DND-41 (cell line): ENCODE measurements around the gene IFT43.

Source experiments
- ATAC-seq: fragments of 200-7000 bp; cut with Tn5 transposase; 3 replicates; pipeline ENCODE4 v1.9.1; 2021; ENCODE audit warnings: low read depth; ENCODE audit not compliant: insufficient read depth
- DNase-seq: peaks from one replicate; pipeline ENCODE4 v3.0.0-alpha.2; 2020
- H2AFZ ChIP-seq: 2 replicates; pipeline ENCODE4 v1.6.0; 2012; ENCODE audit warnings: low read depth, low read length
- H3K27ac ChIP-seq: 2 replicates; pipeline ENCODE4 v1.5.1; 2012; ENCODE audit warnings: low read length, inconsistent platforms
- H3K27me3 ChIP-seq: fragments of 200-600 bp; sonication (generic); 2 replicates; pipeline ENCODE4 v1.6.0; 2012; ENCODE audit warnings: low read length, mild to moderate bottlenecking, inconsistent platforms; ENCODE audit not compliant: insufficient read depth, poor library complexity
- H3K36me3 ChIP-seq: 2 replicates; pipeline ENCODE4 v1.5.1; 2012; ENCODE audit warnings: low read length, inconsistent platforms; ENCODE audit not compliant: insufficient read depth
- H3K4me1 ChIP-seq: 2 replicates; pipeline ENCODE4 v1.5.1; 2012; ENCODE audit warnings: mild to moderate bottlenecking, low read length; ENCODE audit not compliant: insufficient read depth
- H3K4me2 ChIP-seq: 2 replicates; pipeline ENCODE4 v1.6.0; 2012; ENCODE audit warnings: mild to moderate bottlenecking, moderate library complexity, low read length, inconsistent platforms; ENCODE audit not compliant: insufficient read depth
- H3K4me3 ChIP-seq, 2 experiments: fragments of 200-600 bp in 1 of 2; shearing (Covaris generic) in 1 of 2; 2 replicates each; pipeline ENCODE4 v1.5.1; 2012 to 2016; ENCODE audit warnings: inconsistent platforms in 2 of 2, low read length in 2 of 2, mild to moderate bottlenecking in 2 of 2, low read depth in 1 of 2, moderate library complexity in 1 of 2
- H3K79me2 ChIP-seq: 2 replicates; pipeline ENCODE4 v1.6.0; 2012; ENCODE audit warnings: low read length, inconsistent platforms; ENCODE audit not compliant: insufficient read depth
- H3K9ac ChIP-seq: 2 replicates; pipeline ENCODE4 v1.6.0; 2012; ENCODE audit warnings: low read depth, mild to moderate bottlenecking, inconsistent platforms, low read length, moderate library complexity
- H3K9me3 ChIP-seq: 2 replicates; pipeline ENCODE4 v1.5.1; 2012; ENCODE audit warnings: low read length, moderate library complexity, mild to moderate bottlenecking, inconsistent platforms; ENCODE audit not compliant: insufficient read depth, severe bottlenecking
- H4K20me1 ChIP-seq: 2 replicates; pipeline ENCODE4 v1.6.0; 2012; ENCODE audit warnings: low read length; ENCODE audit not compliant: insufficient read depth
- EZH2 ChIP-seq: IDR thresholded peaks from 3 replicates; pipeline ENCODE4 v1.6.1; 2012; ENCODE audit warnings: borderline replicate concordance, low read depth, mild to moderate bottlenecking, moderate library complexity, low read length, inconsistent platforms; ENCODE audit not compliant: severe bottlenecking
- TF ChIP-seq, protein P1 (sequence below): IDR thresholded peaks from 2 replicates; pipeline ENCODE4 v1.5.1; 2012; ENCODE audit warnings: borderline replicate concordance, low read length, moderate library complexity, mild to moderate bottlenecking; ENCODE audit not compliant: poor library complexity, severe bottlenecking; ENCODE audit errors: extremely low read depth

IFT43 gene

DNA sequence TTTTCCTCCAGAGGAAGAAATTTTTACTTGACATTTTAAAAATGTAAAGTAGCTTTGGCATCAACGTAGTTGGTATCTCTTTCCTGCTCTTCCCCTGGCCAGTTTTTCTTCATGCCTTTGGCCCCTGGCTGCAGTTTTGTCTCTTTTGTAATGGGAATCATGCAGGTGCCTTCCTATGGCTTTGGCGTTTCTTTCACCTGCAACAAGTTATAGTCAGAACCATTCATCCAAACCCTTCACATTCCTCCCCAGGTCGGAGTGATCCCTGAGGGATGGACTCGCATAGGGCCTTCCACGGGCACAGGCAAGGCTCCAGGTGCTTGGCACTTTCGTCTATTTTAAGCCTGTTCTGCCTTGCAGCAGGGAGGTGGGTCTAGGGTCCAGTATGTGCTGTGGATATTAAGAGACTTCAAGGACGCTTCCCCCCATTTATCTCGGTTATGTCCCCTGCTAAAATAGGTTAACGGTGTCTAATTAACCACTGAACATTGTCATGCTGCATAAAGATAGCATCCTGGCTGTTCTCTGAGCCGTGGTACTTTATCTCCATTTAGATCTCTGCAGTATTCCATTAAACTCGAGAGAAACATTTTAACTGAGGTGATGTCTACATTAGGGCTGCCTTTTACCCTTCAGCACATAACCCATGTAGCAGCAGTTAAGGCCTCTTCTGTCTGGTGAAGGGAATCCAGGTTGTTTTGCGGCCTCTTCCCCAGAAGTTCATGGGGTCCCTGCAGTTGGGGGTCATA is 66.3 kb downstream of the IFT43 start:
- Histone ChIP-seq H3K4me3 (no peak overlapping the region), H3K27me3 (no peaks in the 10 kb centered on the region), H3K27ac (no peak overlapping the region), H4K20me1 (no peaks in the 10 kb centered on the region; the same call in 1 of the 2 replicates), H3K79me2 (no peaks in the 10 kb centered on the region), H3K36me3 (no peaks in the 10 kb centered on the region), H2AFZ (no peak overlapping the region), H3K9ac (no peak overlapping the region), H3K9me3 (no peaks in the 10 kb centered on the region), H3K4me2 (no peak overlapping the region), H3K4me1 (no peaks in the 10 kb centered on the region)
- ATAC-seq (no peak), DNase-seq (no peak)
- TF ChIP-seq EZH2 = no peak
- TF ChIP-seq, protein P1, sequence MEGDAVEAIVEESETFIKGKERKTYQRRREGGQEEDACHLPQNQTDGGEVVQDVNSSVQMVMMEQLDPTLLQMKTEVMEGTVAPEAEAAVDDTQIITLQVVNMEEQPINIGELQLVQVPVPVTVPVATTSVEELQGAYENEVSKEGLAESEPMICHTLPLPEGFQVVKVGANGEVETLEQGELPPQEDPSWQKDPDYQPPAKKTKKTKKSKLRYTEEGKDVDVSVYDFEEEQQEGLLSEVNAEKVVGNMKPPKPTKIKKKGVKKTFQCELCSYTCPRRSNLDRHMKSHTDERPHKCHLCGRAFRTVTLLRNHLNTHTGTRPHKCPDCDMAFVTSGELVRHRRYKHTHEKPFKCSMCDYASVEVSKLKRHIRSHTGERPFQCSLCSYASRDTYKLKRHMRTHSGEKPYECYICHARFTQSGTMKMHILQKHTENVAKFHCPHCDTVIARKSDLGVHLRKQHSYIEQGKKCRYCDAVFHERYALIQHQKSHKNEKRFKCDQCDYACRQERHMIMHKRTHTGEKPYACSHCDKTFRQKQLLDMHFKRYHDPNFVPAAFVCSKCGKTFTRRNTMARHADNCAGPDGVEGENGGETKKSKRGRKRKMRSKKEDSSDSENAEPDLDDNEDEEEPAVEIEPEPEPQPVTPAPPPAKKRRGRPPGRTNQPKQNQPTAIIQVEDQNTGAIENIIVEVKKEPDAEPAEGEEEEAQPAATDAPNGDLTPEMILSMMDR = no peak

DNA sequence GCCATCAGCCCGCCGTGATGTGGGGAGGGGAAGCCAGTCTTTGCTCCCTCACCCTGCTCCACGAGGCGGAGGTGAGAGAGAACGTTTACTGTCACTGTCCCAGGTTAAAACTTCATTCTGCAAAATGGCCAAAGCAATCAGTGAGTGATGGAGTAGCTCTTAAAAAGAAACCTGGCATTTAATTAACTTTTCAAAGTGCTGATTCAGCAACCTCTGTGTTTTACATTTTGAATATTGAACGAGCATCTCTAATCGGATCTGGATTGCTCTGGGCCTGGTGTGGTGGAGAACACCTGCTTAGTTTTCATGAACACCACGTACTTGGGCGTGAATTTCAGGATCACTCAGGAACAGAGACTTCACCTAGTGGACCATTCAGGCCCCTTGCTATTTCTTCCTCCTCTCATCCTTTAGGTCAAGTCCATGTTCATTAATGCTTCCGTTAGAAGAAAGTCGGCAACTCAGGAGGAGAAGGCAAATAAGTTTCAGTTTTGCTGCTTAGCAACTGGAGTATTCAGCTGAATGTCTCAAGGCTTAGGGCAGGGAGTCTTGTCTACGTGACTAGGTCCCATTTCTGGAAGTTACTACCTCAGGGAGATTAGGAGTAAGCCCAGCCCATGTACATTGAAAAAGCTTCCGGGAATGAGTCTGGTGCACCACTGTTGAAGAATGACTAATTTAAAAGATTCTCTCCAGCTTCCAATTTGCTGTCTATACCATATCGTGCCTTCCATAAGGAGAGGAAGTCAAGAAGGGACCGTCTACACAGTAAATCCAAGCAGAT is 68.2 kb downstream of the IFT43 start:
- H3K4me3 ChIP-seq = no peak overlapping the region
- H3K4me2 ChIP-seq = no peak overlapping the region
- H3K9me3 ChIP-seq = no peaks in the 10 kb centered on the region
- no peaks in the 10 kb centered on the region; the same call in 1 of the 2 replicates for H4K20me1 ChIP-seq
- H3K9ac ChIP-seq = no peak overlapping the region
- H2AFZ ChIP-seq = no peak overlapping the region
- no peaks in the 10 kb centered on the region for H3K4me1 ChIP-seq
- H3K27me3 ChIP-seq = no peaks in the 10 kb centered on the region
- no peak overlapping the region for H3K27ac ChIP-seq
- H3K79me2 ChIP-seq = no peaks in the 10 kb centered on the region
- ATAC-seq = no peak
- no peak for DNase-seq
- H3K36me3 ChIP-seq = no peaks in the 10 kb centered on the region
- TF ChIP-seq, protein P1 = no peak
- TF ChIP-seq EZH2 = no peak

DNA sequence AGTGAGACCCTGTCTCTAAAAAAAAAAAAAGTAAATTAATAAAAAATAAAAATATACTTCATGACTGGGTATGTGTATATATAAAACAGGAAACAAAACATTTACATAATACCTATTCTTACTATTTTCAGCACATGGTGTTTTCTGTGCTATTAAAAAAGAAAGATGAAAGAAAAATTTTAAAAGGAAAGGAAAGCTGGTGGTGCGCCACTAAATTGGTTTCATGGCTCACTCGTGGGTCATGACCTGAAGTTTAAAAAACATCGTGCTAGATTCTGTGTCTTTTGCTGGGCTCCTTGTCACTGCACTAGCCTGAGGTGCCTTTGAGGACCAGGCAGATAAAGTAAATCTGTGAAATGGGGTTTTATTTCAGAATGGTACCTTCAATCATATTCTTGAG is 69.8 kb downstream of the IFT43 start:
- Histone ChIP-seq H3K4me1 (no peaks in the 10 kb centered on the region), H3K9ac (no peak overlapping the region), H3K36me3 (no peaks in the 10 kb centered on the region), H4K20me1 (no peaks in the 10 kb centered on the region; the same call in 1 of the 2 replicates), H2AFZ (no peak overlapping the region), H3K9me3 (no peaks in the 10 kb centered on the region), H3K27ac (no peak overlapping the region), H3K4me2 (no peak overlapping the region), H3K79me2 (no peaks in the 10 kb centered on the region), H3K4me3 (no peak overlapping the region), H3K27me3 (no peaks in the 10 kb centered on the region)
- ATAC-seq (no peak), DNase-seq (no peak)
- TF ChIP-seq, protein P1 = no peak
- TF ChIP-seq EZH2 = no peak
